ENCODE results near the gene N4BP2. TPM values are rescaled to one million over a fixed set of nuclear protein-coding genes. Genes with fewer than 3 reads are reported as not detected.

Gene N4BP2
- total RNA-seq, 1 experiment from 2014 or later = 8.5 TPM

DNA sequence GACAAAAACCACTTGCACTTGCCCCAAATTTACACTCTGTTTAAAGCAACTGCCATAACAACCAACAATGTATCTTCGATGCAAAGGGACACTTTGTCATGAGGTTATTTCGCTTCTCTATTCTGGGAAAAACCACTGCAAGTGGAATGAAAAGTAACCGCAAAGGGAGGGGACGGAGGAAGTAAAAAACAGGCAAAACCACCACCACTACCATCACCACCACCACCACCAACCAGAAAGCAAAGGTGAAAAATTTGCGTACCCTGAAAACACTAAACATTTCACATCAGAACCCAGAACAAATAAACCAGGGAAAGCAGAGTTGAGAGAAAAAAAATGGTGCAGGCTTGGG is 1.2 kb upstream of the N4BP2 start:
- no TSS peak for BruUV-seq (replicated peaks)
- Histone ChIP-seq H3K27me3 (ENCODE audit: control insufficient read depth, insufficient read depth, low read length) (no peaks in the 10 kb centered on the region), H3K4me1 (ENCODE audit: control insufficient read depth, insufficient read depth, low read length) (peaks cover 6% of the 10 kb centered on the region; the same call in 1 of the 2 replicates), H3K4me3 (ENCODE audit: low read depth in 2 of 2, low read length in 2 of 2) (peak overlapping the region; percentile 73 to 83), H3K9me3 (ENCODE audit: control insufficient read depth, insufficient read depth, low read depth, low read length) (no peaks in the 10 kb centered on the region), H3K36me3 (ENCODE audit: control insufficient read depth, insufficient read depth, low read length) (no peaks in the 10 kb centered on the region), H3K27ac (ENCODE audit: low read length) (peak overlapping the region; percentile 96)
- ATAC-seq (no peak), DNase-seq (ENCODE audit: low read depth, low spot score) (no peak)
- intact Hi-C loops (cut with micrococcal nuclease; ENCODE audit: unreplicated experiment) = loop anchor here (10.0 kb wide), 1 partner anchor 259 kb away; no protein-coding TSS in a partner anchor
- in situ Hi-C loops (cut with HindIII; ENCODE audit: low pct_unique_long_range_greater_than_20kb, low sequenced_read_pairs) = no loop called here
- CTCF ChIA-PET = interaction anchor here (1.1 kb wide), 1 partner anchor 262 kb away, joined by 4 read pairs; no protein-coding TSS in a partner anchor
- TF ChIP-seq TCF7L2 (IDR thresholded peaks at IDR 0.05; ENCODE audit: low read depth, low read length) = no peak
- TF ChIP-seq, protein P1, sequence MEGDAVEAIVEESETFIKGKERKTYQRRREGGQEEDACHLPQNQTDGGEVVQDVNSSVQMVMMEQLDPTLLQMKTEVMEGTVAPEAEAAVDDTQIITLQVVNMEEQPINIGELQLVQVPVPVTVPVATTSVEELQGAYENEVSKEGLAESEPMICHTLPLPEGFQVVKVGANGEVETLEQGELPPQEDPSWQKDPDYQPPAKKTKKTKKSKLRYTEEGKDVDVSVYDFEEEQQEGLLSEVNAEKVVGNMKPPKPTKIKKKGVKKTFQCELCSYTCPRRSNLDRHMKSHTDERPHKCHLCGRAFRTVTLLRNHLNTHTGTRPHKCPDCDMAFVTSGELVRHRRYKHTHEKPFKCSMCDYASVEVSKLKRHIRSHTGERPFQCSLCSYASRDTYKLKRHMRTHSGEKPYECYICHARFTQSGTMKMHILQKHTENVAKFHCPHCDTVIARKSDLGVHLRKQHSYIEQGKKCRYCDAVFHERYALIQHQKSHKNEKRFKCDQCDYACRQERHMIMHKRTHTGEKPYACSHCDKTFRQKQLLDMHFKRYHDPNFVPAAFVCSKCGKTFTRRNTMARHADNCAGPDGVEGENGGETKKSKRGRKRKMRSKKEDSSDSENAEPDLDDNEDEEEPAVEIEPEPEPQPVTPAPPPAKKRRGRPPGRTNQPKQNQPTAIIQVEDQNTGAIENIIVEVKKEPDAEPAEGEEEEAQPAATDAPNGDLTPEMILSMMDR (IDR thresholded peaks at IDR 0.05) = no peak
- TF ChIP-seq, protein P2, sequence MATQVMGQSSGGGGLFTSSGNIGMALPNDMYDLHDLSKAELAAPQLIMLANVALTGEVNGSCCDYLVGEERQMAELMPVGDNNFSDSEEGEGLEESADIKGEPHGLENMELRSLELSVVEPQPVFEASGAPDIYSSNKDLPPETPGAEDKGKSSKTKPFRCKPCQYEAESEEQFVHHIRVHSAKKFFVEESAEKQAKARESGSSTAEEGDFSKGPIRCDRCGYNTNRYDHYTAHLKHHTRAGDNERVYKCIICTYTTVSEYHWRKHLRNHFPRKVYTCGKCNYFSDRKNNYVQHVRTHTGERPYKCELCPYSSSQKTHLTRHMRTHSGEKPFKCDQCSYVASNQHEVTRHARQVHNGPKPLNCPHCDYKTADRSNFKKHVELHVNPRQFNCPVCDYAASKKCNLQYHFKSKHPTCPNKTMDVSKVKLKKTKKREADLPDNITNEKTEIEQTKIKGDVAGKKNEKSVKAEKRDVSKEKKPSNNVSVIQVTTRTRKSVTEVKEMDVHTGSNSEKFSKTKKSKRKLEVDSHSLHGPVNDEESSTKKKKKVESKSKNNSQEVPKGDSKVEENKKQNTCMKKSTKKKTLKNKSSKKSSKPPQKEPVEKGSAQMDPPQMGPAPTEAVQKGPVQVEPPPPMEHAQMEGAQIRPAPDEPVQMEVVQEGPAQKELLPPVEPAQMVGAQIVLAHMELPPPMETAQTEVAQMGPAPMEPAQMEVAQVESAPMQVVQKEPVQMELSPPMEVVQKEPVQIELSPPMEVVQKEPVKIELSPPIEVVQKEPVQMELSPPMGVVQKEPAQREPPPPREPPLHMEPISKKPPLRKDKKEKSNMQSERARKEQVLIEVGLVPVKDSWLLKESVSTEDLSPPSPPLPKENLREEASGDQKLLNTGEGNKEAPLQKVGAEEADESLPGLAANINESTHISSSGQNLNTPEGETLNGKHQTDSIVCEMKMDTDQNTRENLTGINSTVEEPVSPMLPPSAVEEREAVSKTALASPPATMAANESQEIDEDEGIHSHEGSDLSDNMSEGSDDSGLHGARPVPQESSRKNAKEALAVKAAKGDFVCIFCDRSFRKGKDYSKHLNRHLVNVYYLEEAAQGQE (IDR thresholded peaks at IDR 0.05; ENCODE audit: insufficient read depth in 1 of 2, low read depth in 2 of 2, low read length in 1 of 2) = no peak
- no peak for TF ChIP-seq SIN3A (IDR thresholded peaks at IDR 0.05; ENCODE audit: borderline replicate concordance, insufficient read depth, low read depth, low read length)
- TF ChIP-seq POLR2AphosphoS5 (IDR thresholded peaks at IDR 0.05; ENCODE audit: low read depth, low read length) = no peak
- POLR2A ChIA-PET = interaction anchor here (0.6 to 0.7 kb wide), 3 partner anchors 20 to 598 kb away, joined by 3 to 5 read pairs (median 4); no protein-coding TSS in a partner anchor

DNA sequence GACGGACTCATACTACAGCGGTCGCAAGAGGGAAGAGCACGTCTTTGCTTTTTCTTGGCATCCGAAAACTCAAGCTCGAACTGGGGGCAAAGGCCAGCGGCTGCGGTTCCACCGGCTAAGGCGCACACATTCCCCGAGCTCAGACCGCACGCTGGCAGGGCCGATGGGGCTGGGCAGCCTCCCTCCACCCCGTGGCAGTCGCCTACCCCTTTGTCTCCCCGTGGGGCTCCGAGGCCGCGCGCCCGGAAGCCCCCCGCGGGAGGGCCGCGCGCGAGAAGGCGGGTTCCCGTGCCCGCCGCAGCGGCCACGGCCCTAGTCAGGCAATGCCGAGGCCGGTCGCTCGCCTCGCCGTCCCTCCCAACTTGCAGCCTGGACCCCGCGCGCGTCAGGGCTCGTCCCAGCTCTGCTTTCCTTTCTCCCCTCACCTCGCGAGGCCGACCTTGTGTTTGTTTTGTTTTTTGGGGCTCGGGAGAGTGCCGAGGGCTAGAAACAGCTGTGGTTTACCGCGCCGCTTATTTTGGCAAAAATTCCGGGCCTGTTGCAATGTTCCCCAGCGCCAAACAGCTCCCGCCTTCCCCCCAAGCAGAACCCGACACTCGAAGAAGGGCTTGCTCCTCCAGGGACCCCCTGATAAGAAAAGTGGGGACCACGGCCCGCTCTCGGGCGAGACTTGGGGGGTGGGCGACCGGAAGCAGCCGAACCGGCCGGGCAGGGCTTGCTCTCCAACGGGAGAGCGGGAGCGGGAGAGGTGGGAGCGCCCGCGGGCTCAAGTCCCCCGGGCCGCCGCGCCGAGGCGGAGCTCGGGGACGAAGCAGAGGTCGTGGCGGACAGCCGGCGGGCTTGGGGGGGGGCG is 561 bp upstream of the N4BP2 start:
- DNase-seq (ENCODE audit: low read depth, low spot score) = no peak
- peak; percentile 69 for ATAC-seq
- no peaks in the 10 kb centered on the region for H3K9me3 ChIP-seq (ENCODE audit: control insufficient read depth, insufficient read depth, low read depth, low read length)
- in situ Hi-C loops (cut with HindIII; ENCODE audit: low pct_unique_long_range_greater_than_20kb, low sequenced_read_pairs) = no loop called here
- H3K4me1 ChIP-seq (ENCODE audit: control insufficient read depth, insufficient read depth, low read length) = peaks cover 6% of the 10 kb centered on the region; the same call in 1 of the 2 replicates
- CTCF ChIA-PET = interaction anchor here (0.6 to 1.1 kb wide), 3 partner anchors 140 to 796 kb away, joined by 3 to 5 read pairs (median 4); no protein-coding TSS in a partner anchor
- TF ChIP-seq POLR2AphosphoS5 (IDR thresholded peaks at IDR 0.05; ENCODE audit: low read depth, low read length) = peak; percentile 54; the same call in 1 of the 2 replicates
- no peak for TF ChIP-seq TCF7L2 (IDR thresholded peaks at IDR 0.05; ENCODE audit: low read depth, low read length)
- BruUV-seq (replicated peaks) = no TSS peak
- H3K27ac ChIP-seq (ENCODE audit: low read length) = peak overlapping the region; percentile 96
- H3K27me3 ChIP-seq (ENCODE audit: control insufficient read depth, insufficient read depth, low read length) = no peaks in the 10 kb centered on the region
- peak overlapping the region; percentile 73 to 83 for H3K4me3 ChIP-seq (ENCODE audit: low read depth in 2 of 2, low read length in 2 of 2)
- intact Hi-C loops (cut with micrococcal nuclease; ENCODE audit: unreplicated experiment) = loop anchor here (10.0 kb wide), 1 partner anchor 259 kb away; no protein-coding TSS in a partner anchor
- H3K36me3 ChIP-seq (ENCODE audit: control insufficient read depth, insufficient read depth, low read length) = no peaks in the 10 kb centered on the region
- POLR2A ChIA-PET = interaction anchor here (0.6 to 0.7 kb wide), 5 partner anchors 20 to 674 kb away, joined by 3 to 5 read pairs (median 4); no protein-coding TSS in a partner anchor
